Tibial nerve (tissue), 4 donors: ENCODE results near the gene HSPA1L. TPM values are rescaled to one million over a fixed set of nuclear protein-coding genes. Genes with fewer than 3 reads are reported as not detected.

Experiments used
- DNase-seq, 2 donors: peaks; one replicate each; pipeline ENCODE4 v3.0.0-alpha.2; 2019; ENCODE audit warnings: low spot score in 2 of 2
- H3K27ac ChIP-seq, 4 donors: fragments of 200-600 bp; sonication (generic) in 3 of 4; one replicate each; pipeline ENCODE4 v1.5.1; 2017 to 2019; ENCODE audit warnings: mild to moderate bottlenecking in 1 of 4
- H3K27me3 ChIP-seq, 2 donors: fragments of 200-600 bp; sonication (generic) in 1 of 2; one replicate each; pipeline versions ENCODE4 v1.5.1 to v1.6.0; 2017 to 2019
- H3K36me3 ChIP-seq, 3 donors: fragments of 200-600 bp; sonication (generic); one replicate each; pipeline ENCODE4 v1.5.1; 2018 to 2019
- H3K4me1 ChIP-seq, 4 donors: fragments of 200-600 bp; sonication (generic) in 3 of 4; one replicate each; pipeline ENCODE4 v1.5.1; 2017 to 2019
- H3K4me3 ChIP-seq, 4 donors: fragments of 200-600 bp; sonication (generic) in 3 of 4; one replicate each; pipeline ENCODE4 v1.5.1; 2017 to 2019; ENCODE audit warnings: mild to moderate bottlenecking in 1 of 4, moderate library complexity in 1 of 4
- H3K9me3 ChIP-seq, 4 donors: fragments of 200-600 bp; sonication (generic) in 3 of 4; one replicate each; pipeline ENCODE4 v1.5.1; 2017 to 2019
- EP300 ChIP-seq, 2 donors: sonication (generic); formaldehyde crosslinking; IDR thresholded peaks; one replicate each; pipeline ENCODE4 v1.6.1; 2017; ENCODE audit warnings: antibody characterized with exemption in 2 of 2, mild to moderate bottlenecking in 1 of 2
- POLR2A ChIP-seq, 2 donors: fragments of 450-650 bp; IDR thresholded peaks; one replicate each; pipeline ENCODE4 v1.6.1; 2017; ENCODE audit warnings: antibody characterized with exemption in 2 of 2, mild to moderate bottlenecking in 2 of 2, moderate library complexity in 2 of 2
- WGBS, 2 donors: methylation state at CpG; one replicate each; pipeline ENCODE4 v1.1.5; 2018; 5-methylcytosine and 5-hydroxymethylcytosine counted together
- total RNA-seq, 4 donors: library from RNA; depleted of rRNA; stranded (reverse); fragments of >200 nt; gene quantifications; one replicate each; pipeline ENCODE4 v1.1.0, GENCODE V29; 2016
- TF ChIP-seq, protein P1 (sequence below), 5 experiments: fragments of 200-600 bp in 3 of 5; fragments of 450-650 bp in 2 of 5; sonication (generic) in 3 of 5; IDR thresholded peaks; one replicate each; pipeline ENCODE4 v1.5.1; 2016 to 2019; ENCODE audit warnings: antibody characterized with exemption in 5 of 5, mild to moderate bottlenecking in 3 of 5, moderate library complexity in 2 of 5

The HSPA1L gene
- total RNA-seq, 4 donors from 2014 or later, result 0.20 to 2.4 (median 1.2) TPM

DNA sequence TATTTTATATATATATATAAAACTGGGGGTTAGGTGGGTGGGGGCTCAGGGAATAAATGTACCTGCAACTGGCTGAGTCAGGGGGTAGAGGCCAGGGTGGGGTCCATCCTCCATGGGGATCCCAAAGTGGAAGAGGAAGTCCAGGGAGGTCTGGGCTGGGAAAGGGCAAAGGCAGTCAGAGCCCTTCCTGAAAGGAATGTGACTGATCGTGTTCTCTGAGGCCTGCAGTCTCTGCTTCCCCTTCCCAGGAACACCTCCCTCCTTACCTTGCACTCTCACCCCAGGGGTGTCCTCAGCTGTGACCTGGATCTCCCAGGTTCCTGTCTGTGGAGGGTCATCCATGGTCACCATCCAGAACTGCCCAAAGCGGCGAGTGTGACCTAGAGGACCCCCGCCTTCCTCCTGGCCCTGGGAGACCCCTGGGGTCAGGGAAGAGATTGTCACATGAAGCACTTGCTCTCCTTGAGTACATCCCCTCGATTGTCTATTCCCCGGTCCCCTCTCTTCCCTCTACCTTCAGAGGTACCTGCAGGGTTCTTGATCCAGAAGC, 47.9 kb downstream of the HSPA1L start:
- Histone ChIP-seq H3K27me3 (no peaks in the 10 kb centered on the region), H3K27ac (no peak overlapping the region), H3K4me3 (no peak overlapping the region), H3K9me3 (no peaks in the 10 kb centered on the region), H3K4me1 (peaks cover 0 to 21% (median 0%) of the 10 kb centered on the region in 4 donors), H3K36me3 (peaks cover 0 to 8% (median 0%) of the 10 kb centered on the region in 3 donors)
- no peak for DNase-seq
- 78 to 79% methylated on average over 6 of the region's 6 CpGs for WGBS, 2 donors
- TF ChIP-seq, protein P1, sequence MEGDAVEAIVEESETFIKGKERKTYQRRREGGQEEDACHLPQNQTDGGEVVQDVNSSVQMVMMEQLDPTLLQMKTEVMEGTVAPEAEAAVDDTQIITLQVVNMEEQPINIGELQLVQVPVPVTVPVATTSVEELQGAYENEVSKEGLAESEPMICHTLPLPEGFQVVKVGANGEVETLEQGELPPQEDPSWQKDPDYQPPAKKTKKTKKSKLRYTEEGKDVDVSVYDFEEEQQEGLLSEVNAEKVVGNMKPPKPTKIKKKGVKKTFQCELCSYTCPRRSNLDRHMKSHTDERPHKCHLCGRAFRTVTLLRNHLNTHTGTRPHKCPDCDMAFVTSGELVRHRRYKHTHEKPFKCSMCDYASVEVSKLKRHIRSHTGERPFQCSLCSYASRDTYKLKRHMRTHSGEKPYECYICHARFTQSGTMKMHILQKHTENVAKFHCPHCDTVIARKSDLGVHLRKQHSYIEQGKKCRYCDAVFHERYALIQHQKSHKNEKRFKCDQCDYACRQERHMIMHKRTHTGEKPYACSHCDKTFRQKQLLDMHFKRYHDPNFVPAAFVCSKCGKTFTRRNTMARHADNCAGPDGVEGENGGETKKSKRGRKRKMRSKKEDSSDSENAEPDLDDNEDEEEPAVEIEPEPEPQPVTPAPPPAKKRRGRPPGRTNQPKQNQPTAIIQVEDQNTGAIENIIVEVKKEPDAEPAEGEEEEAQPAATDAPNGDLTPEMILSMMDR (IDR thresholded peaks at IDR 0.05), result no peak
- TF ChIP-seq EP300 (IDR thresholded peaks at IDR 0.05) (no peak), POLR2A (IDR thresholded peaks at IDR 0.05) (no peak)

GRCh38 chr6:31765910-31766794, 48.9 kb downstream of the HSPA1L start:
- WGBS, 2 donors, result 44 to 47% methylated on average over 41 to 42 of the region's 42 CpGs

DNA sequence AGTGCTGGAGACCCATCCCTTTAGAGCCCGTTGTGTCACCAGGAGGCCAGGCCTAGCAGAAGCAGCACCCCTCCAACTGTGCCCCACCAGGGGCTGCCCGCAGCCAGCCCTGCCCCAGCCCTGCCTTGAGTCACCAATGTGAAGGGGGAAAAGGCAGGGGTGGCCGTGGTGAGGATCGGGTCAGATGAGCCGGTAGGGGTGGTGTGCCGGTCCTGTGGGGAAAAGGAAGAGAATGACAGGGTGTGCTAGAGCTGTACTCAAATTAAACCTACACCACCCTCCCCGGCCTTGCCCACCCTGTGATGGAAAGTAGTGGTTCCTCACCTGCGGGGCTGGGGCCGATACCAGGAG, 49.5 kb downstream of the HSPA1L start:
- TF ChIP-seq POLR2A (IDR thresholded peaks at IDR 0.05) (no peak), EP300 (IDR thresholded peaks at IDR 0.05) (no peak)
- TF ChIP-seq, protein P1 (IDR thresholded peaks at IDR 0.05), result no peak
- H3K36me3 ChIP-seq, result peaks cover 0 to 24% (median 0%) of the 10 kb centered on the region in 3 donors
- no peak overlapping the region for H3K4me3 ChIP-seq
- WGBS, 2 donors, result 88 to 91% methylated on average over 9 of the region's 9 CpGs
- H3K9me3 ChIP-seq, result no peaks in the 10 kb centered on the region
- no peak overlapping the region for H3K27ac ChIP-seq
- H3K4me1 ChIP-seq, result peaks cover 0 to 21% (median 0%) of the 10 kb centered on the region in 4 donors
- no peak for DNase-seq
- no peaks in the 10 kb centered on the region for H3K27me3 ChIP-seq

More at GRCh38 chr6:31765910-31766794, 48.9 kb downstream of the HSPA1L start:
- H3K9me3 ChIP-seq, result no peaks in the 10 kb centered on the region
- peak overlapping the region in 3 of 4 donors; percentile 3 to 28 (median 3) for H3K4me3 ChIP-seq
- H3K4me1 ChIP-seq, result peaks cover 0 to 21% (median 0%) of the 10 kb centered on the region in 4 donors
- H3K27ac ChIP-seq, result no peak overlapping the region
- H3K27me3 ChIP-seq, result no peaks in the 10 kb centered on the region
- no peak for DNase-seq
- peaks cover 0 to 18% (median 0%) of the 10 kb centered on the region in 3 donors for H3K36me3 ChIP-seq
- TF ChIP-seq, protein P1 (IDR thresholded peaks at IDR 0.05), result no peak
- TF ChIP-seq EP300 (IDR thresholded peaks at IDR 0.05) (no peak), POLR2A (IDR thresholded peaks at IDR 0.05) (no peak)

DNA sequence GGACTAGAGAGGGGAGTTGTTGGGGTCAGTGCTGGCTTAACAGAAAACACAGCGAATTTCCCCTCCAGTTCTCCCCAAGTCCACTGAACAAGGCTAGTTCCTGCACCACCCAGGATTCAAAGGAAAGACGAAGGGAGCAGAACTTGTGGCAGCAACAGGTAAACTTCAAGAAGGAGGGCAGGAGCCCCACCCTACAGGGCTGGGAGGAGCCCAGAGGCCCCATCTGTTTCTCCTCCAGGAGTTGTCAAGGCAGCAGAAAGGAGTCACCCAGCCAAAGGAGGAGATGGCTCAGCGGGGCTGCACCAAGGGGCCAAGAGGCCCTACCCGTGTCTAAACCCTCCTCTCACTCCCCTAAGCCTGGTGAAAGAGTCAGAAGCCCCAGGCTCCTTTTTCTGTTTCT, 50.9 kb downstream of the HSPA1L start:
- Histone ChIP-seq H3K4me3 (no peak overlapping the region), H3K4me1 (peaks cover 0 to 21% (median 0%) of the 10 kb centered on the region in 4 donors), H3K27me3 (no peaks in the 10 kb centered on the region), H3K36me3 (peaks cover 0 to 37% (median 0%) of the 10 kb centered on the region in 3 donors), H3K27ac (no peak overlapping the region), H3K9me3 (no peaks in the 10 kb centered on the region)
- TF ChIP-seq, protein P1 (IDR thresholded peaks at IDR 0.05), result no peak
- no peak for TF ChIP-seq POLR2A (IDR thresholded peaks at IDR 0.05)
- DNase-seq, result no peak
- WGBS, 2 donors, result 81 to 84% methylated on average over 4 of the region's 4 CpGs

GRCh38 chr6:31763619-31763940, 51.5 kb downstream of the HSPA1L start:
- no peaks in the 10 kb centered on the region for H3K27me3 ChIP-seq
- no peak for DNase-seq
- peaks cover 0 to 44% (median 0%) of the 10 kb centered on the region in 3 donors for H3K36me3 ChIP-seq
- no peak overlapping the region for H3K4me3 ChIP-seq
- TF ChIP-seq, protein P1 (IDR thresholded peaks at IDR 0.05), result no peak
- TF ChIP-seq EP300 (IDR thresholded peaks at IDR 0.05), result no peak
- no peak for TF ChIP-seq POLR2A (IDR thresholded peaks at IDR 0.05)
- WGBS, 2 donors, result 5 to 10% methylated on average over 1 of the region's 1 CpG
- H3K4me1 ChIP-seq, result peaks cover 0 to 21% (median 0%) of the 10 kb centered on the region in 4 donors
- H3K9me3 ChIP-seq, result no peaks in the 10 kb centered on the region
- H3K27ac ChIP-seq, result peak overlapping the region in 2 of 4 donors; percentile 54 to 61
